HEK293 (cell line): ENCODE results near the gene PAPLN.

ENCODE experiments used
- GLIS1 ChIP-seq: fragments of 450-650 bp; formaldehyde crosslinking; IDR thresholded peaks from 2 replicates; pipeline ENCODE4 v1.5.1; 2016; ENCODE audit warnings: missing biosample characterization, missing genetic modification characterization
- KLF8 ChIP-seq: fragments of 450-650 bp; formaldehyde crosslinking; IDR thresholded peaks from 2 replicates; pipeline ENCODE4 v1.5.1; 2016; ENCODE audit warnings: missing biosample characterization, missing genetic modification characterization
- OVOL3 ChIP-seq: fragments of 450-650 bp; formaldehyde crosslinking; IDR thresholded peaks from 2 replicates; pipeline ENCODE4 v1.5.1; 2016; ENCODE audit warnings: missing biosample characterization, missing genetic modification characterization
- ZBTB48 ChIP-seq: fragments of 450-650 bp; formaldehyde crosslinking; IDR thresholded peaks from 2 replicates; pipeline ENCODE4 v1.5.1; 2016; ENCODE audit warnings: missing biosample characterization, missing genetic modification characterization
- ZNF114 ChIP-seq: fragments of 450-650 bp; formaldehyde crosslinking; IDR thresholded peaks from 2 replicates; pipeline ENCODE4 v1.5.0; 2017; ENCODE audit warnings: missing biosample characterization, missing genetic modification characterization
- ZNF175 ChIP-seq: fragments of 450-650 bp; formaldehyde crosslinking; IDR thresholded peaks from 2 replicates; pipeline ENCODE4 v1.5.1; 2016; ENCODE audit warnings: missing biosample characterization, missing genetic modification characterization
- ZNF324 ChIP-seq: fragments of 450-650 bp; formaldehyde crosslinking; IDR thresholded peaks from 2 replicates; pipeline ENCODE4 v1.5.1; 2016; ENCODE audit warnings: missing biosample characterization, missing genetic modification characterization
- ZNF510 ChIP-seq: fragments of 450-650 bp; formaldehyde crosslinking; IDR thresholded peaks from 2 replicates; pipeline ENCODE4 v1.5.1; 2018; ENCODE audit warnings: mild to moderate bottlenecking, missing genetic modification characterization, missing biosample characterization; ENCODE audit not compliant: insufficient replicate concordance
- ZNF600 ChIP-seq: fragments of 450-650 bp; formaldehyde crosslinking; IDR thresholded peaks from 2 replicates; pipeline ENCODE4 v1.5.1; 2016; ENCODE audit warnings: missing biosample characterization, missing genetic modification characterization
- ZNF629 ChIP-seq: fragments of 450-650 bp; formaldehyde crosslinking; IDR thresholded peaks from 2 replicates; pipeline ENCODE4 v1.5.1; 2017; ENCODE audit warnings: missing biosample characterization, missing genetic modification characterization
- ZNF660 ChIP-seq: fragments of 450-650 bp; IDR thresholded peaks from 2 replicates; pipeline ENCODE4 v1.5.1; 2018; ENCODE audit warnings: missing biosample characterization, mild to moderate bottlenecking, missing genetic modification characterization
- ZNF768 ChIP-seq: fragments of 450-650 bp; formaldehyde crosslinking; IDR thresholded peaks from 2 replicates; pipeline ENCODE4 v1.5.1; 2018; ENCODE audit warnings: missing biosample characterization, mild to moderate bottlenecking, missing genetic modification characterization
- ZNF777 ChIP-seq: fragments of 450-650 bp; formaldehyde crosslinking; IDR thresholded peaks from 2 replicates; pipeline ENCODE4 v1.5.1; 2017; ENCODE audit warnings: missing biosample characterization, missing genetic modification characterization, borderline replicate concordance
- TF ChIP-seq, protein P1 (sequence below): fragments of 450-650 bp; formaldehyde crosslinking; IDR thresholded peaks from 2 replicates; pipeline ENCODE4 v1.5.1; 2016; ENCODE audit warnings: missing biosample characterization, missing genetic modification characterization
- TF ChIP-seq, protein P2 (sequence below): fragments of 450-650 bp; formaldehyde crosslinking; IDR thresholded peaks from 2 replicates; pipeline ENCODE4 v1.5.1; 2016; ENCODE audit warnings: missing biosample characterization, missing genetic modification characterization
- TF ChIP-seq, protein P3 (sequence below): fragments of 450-650 bp; formaldehyde crosslinking; IDR thresholded peaks from 2 replicates; pipeline ENCODE4 v1.5.1; 2016; ENCODE audit warnings: missing biosample characterization, missing genetic modification characterization, borderline replicate concordance
- TF ChIP-seq, protein P4 (sequence below): fragments of 450-650 bp; IDR thresholded peaks from 2 replicates; pipeline ENCODE4 v1.5.1; 2018; ENCODE audit warnings: missing biosample characterization, missing genetic modification characterization
- TF ChIP-seq, protein P5 (sequence below): fragments of 450-650 bp; formaldehyde crosslinking; IDR thresholded peaks from 2 replicates; pipeline ENCODE4 v1.5.1; 2016; ENCODE audit warnings: missing biosample characterization, missing genetic modification characterization
- TF ChIP-seq, protein P6 (sequence below): fragments of 450-650 bp; IDR thresholded peaks from 2 replicates; pipeline ENCODE4 v1.5.1; 2018; ENCODE audit warnings: missing biosample characterization, mild to moderate bottlenecking, missing genetic modification characterization
- TF ChIP-seq, protein P7 (sequence below): fragments of 450-650 bp; formaldehyde crosslinking; IDR thresholded peaks from 2 replicates; pipeline ENCODE4 v1.5.1; 2016; ENCODE audit warnings: missing biosample characterization, missing genetic modification characterization, low read depth
- TF ChIP-seq, protein P8 (sequence below): fragments of 450-650 bp; formaldehyde crosslinking; IDR thresholded peaks from 2 replicates; pipeline ENCODE4 v1.5.1; 2016; ENCODE audit warnings: missing biosample characterization, missing genetic modification characterization

The PAPLN gene

DNA sequence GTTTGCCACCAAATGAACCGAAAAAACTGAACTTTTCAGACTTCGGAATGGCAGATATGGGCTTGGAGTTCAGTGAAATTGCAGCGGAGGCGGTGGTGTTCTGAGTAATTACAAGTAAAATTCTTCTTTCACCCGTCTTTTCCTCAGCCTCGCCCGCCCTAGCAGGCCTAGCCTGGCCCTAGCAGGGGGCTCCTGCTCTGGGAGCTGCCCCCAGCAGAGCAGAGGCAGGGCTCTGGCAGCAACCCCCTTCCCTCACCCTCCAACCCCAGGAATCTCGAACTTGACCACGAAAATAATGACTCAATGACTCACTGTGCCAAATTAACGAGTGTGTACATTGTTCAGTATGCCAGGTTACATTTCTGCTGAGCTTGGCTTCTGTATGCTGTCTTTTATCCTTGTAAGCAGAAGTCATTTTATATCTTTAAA, 1.1 kb downstream of the PAPLN start (continued):
- TF ChIP-seq, protein P1, sequence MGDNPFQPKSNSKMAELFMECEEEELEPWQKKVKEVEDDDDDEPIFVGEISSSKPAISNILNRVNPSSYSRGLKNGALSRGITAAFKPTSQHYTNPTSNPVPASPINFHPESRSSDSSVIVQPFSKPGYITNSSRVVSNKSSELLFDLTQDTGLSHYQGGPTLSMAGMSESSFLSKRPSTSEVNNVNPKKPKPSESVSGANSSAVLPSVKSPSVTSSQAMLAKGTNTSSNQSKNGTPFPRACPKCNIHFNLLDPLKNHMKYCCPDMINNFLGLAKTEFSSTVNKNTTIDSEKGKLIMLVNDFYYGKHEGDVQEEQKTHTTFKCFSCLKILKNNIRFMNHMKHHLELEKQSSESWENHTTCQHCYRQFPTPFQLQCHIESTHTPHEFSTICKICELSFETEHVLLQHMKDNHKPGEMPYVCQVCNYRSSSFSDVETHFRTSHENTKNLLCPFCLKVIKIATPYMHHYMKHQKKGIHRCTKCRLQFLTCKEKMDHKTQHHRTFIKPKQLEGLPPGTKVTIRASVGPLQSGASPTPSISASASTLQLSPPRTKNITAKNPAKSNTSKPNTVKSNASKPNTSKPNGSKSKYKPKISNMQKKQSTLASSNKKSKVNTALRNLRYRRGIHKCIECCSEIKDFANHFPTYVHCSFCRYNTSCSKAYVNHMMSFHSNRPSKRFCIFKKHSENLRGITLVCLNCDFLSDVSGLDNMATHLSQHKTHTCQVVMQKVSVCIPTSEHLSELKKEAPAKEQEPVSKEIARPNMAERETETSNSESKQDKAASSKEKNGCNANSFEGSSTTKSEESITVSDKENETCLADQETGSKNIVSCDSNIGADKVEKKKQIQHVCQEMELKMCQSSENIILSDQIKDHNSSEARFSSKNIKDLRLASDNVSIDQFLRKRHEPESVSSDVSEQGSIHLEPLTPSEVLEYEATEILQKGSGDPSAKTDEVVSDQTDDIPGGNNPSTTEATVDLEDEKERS (tag by site-specific recombination), result no peak
- TF ChIP-seq, protein P2, sequence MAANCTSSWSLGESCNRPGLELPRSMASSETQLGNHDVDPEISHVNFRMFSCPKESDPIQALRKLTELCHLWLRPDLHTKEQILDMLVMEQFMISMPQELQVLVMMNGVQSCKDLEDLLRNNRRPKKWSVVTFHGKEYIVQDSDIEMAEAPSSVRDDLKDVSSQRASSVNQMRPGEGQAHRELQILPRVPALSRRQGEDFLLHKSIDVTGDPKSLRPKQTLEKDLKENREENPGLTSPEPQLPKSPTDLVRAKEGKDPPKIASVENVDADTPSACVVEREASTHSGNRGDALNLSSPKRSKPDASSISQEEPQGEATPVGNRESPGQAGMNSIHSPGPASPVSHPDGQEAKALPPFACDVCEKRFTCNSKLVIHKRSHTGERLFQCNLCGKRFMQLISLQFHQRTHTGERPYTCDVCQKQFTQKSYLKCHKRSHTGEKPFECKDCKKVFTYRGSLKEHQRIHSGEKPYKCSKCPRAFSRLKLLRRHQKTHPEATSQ (tag by site-specific recombination), result no peak
- no peak for TF ChIP-seq OVOL3 (tag by site-specific recombination)
- peak; percentile 67 for TF ChIP-seq ZNF629 (tag by site-specific recombination)
- TF ChIP-seq ZNF114 (tag by site-specific recombination), result no peak
- TF ChIP-seq, protein P3, sequence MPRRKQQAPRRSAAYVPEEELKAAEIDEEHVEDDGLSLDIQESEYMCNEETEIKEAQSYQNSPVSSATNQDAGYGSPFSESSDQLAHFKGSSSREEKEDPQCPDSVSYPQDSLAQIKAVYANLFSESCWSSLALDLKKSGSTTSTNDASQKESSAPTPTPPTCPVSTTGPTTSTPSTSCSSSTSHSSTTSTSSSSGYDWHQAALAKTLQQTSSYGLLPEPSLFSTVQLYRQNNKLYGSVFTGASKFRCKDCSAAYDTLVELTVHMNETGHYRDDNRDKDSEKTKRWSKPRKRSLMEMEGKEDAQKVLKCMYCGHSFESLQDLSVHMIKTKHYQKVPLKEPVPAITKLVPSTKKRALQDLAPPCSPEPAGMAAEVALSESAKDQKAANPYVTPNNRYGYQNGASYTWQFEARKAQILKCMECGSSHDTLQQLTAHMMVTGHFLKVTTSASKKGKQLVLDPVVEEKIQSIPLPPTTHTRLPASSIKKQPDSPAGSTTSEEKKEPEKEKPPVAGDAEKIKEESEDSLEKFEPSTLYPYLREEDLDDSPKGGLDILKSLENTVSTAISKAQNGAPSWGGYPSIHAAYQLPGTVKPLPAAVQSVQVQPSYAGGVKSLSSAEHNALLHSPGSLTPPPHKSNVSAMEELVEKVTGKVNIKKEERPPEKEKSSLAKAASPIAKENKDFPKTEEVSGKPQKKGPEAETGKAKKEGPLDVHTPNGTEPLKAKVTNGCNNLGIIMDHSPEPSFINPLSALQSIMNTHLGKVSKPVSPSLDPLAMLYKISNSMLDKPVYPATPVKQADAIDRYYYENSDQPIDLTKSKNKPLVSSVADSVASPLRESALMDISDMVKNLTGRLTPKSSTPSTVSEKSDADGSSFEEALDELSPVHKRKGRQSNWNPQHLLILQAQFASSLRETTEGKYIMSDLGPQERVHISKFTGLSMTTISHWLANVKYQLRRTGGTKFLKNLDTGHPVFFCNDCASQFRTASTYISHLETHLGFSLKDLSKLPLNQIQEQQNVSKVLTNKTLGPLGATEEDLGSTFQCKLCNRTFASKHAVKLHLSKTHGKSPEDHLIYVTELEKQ (tag by site-specific recombination), result peak; percentile 46; the same call in 1 of the 2 replicates
- TF ChIP-seq ZNF660 (tag by site-specific recombination), result peak; percentile 42; the same call in 1 of the 2 replicates
- TF ChIP-seq, protein P4, sequence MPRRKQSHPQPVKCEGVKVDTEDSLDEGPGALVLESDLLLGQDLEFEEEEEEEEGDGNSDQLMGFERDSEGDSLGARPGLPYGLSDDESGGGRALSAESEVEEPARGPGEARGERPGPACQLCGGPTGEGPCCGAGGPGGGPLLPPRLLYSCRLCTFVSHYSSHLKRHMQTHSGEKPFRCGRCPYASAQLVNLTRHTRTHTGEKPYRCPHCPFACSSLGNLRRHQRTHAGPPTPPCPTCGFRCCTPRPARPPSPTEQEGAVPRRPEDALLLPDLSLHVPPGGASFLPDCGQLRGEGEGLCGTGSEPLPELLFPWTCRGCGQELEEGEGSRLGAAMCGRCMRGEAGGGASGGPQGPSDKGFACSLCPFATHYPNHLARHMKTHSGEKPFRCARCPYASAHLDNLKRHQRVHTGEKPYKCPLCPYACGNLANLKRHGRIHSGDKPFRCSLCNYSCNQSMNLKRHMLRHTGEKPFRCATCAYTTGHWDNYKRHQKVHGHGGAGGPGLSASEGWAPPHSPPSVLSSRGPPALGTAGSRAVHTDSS (tag by site-specific recombination), result no peak
- TF ChIP-seq, protein P5, sequence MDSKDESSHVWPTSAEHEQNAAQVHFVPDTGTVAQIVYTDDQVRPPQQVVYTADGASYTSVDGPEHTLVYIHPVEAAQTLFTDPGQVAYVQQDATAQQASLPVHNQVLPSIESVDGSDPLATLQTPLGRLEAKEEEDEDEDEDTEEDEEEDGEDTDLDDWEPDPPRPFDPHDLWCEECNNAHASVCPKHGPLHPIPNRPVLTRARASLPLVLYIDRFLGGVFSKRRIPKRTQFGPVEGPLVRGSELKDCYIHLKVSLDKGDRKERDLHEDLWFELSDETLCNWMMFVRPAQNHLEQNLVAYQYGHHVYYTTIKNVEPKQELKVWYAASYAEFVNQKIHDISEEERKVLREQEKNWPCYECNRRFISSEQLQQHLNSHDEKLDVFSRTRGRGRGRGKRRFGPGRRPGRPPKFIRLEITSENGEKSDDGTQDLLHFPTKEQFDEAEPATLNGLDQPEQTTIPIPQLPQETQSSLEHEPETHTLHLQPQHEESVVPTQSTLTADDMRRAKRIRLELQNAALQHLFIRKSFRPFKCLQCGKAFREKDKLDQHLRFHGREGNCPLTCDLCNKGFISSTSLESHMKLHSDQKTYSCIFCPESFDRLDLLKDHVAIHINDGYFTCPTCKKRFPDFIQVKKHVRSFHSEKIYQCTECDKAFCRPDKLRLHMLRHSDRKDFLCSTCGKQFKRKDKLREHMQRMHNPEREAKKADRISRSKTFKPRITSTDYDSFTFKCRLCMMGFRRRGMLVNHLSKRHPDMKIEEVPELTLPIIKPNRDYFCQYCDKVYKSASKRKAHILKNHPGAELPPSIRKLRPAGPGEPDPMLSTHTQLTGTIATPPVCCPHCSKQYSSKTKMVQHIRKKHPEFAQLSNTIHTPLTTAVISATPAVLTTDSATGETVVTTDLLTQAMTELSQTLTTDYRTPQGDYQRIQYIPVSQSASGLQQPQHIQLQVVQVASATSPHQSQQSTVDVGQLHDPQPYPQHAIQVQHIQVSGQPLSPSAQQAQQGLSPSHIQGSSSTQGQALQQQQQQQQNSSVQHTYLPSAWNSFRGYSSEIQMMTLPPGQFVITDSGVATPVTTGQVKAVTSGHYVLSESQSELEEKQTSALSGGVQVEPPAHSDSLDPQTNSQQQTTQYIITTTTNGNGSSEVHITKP (tag by site-specific recombination), result no peak
- no peak for TF ChIP-seq ZNF324 (tag by site-specific recombination)
- TF ChIP-seq, protein P6, sequence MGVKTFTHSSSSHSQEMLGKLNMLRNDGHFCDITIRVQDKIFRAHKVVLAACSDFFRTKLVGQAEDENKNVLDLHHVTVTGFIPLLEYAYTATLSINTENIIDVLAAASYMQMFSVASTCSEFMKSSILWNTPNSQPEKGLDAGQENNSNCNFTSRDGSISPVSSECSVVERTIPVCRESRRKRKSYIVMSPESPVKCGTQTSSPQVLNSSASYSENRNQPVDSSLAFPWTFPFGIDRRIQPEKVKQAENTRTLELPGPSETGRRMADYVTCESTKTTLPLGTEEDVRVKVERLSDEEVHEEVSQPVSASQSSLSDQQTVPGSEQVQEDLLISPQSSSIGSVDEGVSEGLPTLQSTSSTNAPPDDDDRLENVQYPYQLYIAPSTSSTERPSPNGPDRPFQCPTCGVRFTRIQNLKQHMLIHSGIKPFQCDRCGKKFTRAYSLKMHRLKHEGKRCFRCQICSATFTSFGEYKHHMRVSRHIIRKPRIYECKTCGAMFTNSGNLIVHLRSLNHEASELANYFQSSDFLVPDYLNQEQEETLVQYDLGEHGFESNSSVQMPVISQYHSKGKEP (tag by site-specific recombination), result no peak
- no peak for TF ChIP-seq ZNF777 (tag by site-specific recombination)
- peak; percentile 68 for TF ChIP-seq KLF8 (tag by site-specific recombination)
- TF ChIP-seq ZBTB48, result no peak
- no peak for TF ChIP-seq ZNF510 (tag by site-specific recombination)
- TF ChIP-seq, protein P7, sequence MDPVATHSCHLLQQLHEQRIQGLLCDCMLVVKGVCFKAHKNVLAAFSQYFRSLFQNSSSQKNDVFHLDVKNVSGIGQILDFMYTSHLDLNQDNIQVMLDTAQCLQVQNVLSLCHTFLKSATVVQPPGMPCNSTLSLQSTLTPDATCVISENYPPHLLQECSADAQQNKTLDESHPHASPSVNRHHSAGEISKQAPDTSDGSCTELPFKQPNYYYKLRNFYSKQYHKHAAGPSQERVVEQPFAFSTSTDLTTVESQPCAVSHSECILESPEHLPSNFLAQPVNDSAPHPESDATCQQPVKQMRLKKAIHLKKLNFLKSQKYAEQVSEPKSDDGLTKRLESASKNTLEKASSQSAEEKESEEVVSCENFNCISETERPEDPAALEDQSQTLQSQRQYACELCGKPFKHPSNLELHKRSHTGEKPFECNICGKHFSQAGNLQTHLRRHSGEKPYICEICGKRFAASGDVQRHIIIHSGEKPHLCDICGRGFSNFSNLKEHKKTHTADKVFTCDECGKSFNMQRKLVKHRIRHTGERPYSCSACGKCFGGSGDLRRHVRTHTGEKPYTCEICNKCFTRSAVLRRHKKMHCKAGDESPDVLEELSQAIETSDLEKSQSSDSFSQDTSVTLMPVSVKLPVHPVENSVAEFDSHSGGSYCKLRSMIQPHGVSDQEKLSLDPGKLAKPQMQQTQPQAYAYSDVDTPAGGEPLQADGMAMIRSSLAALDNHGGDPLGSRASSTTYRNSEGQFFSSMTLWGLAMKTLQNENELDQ (tag by site-specific recombination), result no peak
- TF ChIP-seq ZNF600 (tag by site-specific recombination), result no peak; the same call in 1 of the 2 replicates
- TF ChIP-seq GLIS1 (tag by site-specific recombination), result peak; percentile 96
- TF ChIP-seq, protein P8, sequence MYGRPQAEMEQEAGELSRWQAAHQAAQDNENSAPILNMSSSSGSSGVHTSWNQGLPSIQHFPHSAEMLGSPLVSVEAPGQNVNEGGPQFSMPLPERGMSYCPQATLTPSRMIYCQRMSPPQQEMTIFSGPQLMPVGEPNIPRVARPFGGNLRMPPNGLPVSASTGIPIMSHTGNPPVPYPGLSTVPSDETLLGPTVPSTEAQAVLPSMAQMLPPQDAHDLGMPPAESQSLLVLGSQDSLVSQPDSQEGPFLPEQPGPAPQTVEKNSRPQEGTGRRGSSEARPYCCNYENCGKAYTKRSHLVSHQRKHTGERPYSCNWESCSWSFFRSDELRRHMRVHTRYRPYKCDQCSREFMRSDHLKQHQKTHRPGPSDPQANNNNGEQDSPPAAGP (tag by site-specific recombination), result peak; percentile 86
- TF ChIP-seq ZNF175 (tag by site-specific recombination), result no peak
- TF ChIP-seq ZNF768, result no peak
